ENCODE measurements around the gene TAC4.

DNA sequence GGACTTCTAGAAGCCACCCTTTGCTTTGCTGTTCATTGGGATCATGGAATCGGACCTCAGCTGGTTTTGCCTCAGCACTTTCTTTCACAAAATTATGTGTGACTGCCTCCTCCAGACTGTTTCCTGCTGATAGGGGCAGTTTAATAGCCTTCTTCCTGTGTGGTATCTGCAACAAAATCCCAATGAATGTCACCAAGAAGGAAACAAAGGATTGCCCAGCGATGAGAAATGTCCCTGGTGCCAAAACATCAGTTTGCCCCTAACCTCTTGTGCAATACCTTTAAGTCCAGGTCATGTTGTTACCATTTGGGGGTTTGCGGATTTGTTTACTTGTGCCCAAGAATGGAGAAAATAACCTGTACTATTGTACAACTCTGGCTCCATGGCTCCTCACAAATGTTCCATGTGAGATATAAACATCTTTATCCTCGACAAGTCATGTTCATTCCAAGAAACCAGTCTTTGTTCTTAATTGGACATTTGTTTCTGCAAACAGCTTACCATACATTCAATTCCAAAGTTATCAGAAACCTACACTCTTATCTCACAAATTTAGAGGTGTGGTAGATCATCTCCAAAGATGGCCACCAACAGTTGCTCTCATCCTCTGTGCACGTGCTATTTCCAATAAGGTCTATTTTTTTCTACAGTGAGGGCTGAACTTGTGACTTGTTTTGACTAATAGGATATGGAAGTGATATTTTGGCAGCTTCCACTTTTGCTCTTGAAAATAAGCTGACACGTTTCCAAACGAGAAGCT, 14.8 kb downstream of the TAC4 start:
- no peak for TF ChIP-seq EZH2phosphoT487 (conservative IDR thresholded peaks at IDR 0.05; ENCODE audit: low read length)
- TF ChIP-seq, protein P1, sequence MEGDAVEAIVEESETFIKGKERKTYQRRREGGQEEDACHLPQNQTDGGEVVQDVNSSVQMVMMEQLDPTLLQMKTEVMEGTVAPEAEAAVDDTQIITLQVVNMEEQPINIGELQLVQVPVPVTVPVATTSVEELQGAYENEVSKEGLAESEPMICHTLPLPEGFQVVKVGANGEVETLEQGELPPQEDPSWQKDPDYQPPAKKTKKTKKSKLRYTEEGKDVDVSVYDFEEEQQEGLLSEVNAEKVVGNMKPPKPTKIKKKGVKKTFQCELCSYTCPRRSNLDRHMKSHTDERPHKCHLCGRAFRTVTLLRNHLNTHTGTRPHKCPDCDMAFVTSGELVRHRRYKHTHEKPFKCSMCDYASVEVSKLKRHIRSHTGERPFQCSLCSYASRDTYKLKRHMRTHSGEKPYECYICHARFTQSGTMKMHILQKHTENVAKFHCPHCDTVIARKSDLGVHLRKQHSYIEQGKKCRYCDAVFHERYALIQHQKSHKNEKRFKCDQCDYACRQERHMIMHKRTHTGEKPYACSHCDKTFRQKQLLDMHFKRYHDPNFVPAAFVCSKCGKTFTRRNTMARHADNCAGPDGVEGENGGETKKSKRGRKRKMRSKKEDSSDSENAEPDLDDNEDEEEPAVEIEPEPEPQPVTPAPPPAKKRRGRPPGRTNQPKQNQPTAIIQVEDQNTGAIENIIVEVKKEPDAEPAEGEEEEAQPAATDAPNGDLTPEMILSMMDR (IDR thresholded peaks at IDR 0.05; ENCODE audit: insufficient read depth, low read length, poor library complexity, severe bottlenecking), result no peak

Measured in SU-DHL-6 (cell line).